ENCODE data around the gene HACD2. TPM values are rescaled to one million over a fixed set of nuclear protein-coding genes. Genes with fewer than 3 reads are reported as not detected.

The HACD2 gene
- total and polyA plus RNA-seq, 9 of the 15 experiments (the other 6 are each of a cell fraction or from before 2014, with no cell fraction given) = 1.3 to 10.5 (median 3.8) TPM

DNA sequence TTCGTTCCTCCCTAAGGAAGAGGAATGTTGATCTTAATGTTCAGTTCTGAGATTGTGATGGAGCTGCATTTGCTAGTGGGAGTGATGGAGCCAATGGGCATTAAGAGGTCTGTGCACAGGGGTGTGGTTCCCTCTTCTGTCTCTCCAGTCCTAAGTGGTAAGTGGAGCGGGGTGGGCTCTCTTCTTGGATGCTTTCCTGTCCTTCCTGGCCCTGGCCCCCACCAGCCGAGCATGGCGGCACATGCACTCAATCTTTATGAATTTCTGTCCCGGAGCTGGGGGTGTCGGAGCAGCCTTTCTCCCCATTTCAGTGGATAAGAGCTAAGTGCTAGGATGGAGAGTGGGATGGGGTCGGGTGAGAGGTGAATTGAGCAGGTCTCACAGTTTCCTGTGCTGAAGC, 98.4 kb downstream of the HACD2 start (continued):
- TF ChIP-seq, protein P1, sequence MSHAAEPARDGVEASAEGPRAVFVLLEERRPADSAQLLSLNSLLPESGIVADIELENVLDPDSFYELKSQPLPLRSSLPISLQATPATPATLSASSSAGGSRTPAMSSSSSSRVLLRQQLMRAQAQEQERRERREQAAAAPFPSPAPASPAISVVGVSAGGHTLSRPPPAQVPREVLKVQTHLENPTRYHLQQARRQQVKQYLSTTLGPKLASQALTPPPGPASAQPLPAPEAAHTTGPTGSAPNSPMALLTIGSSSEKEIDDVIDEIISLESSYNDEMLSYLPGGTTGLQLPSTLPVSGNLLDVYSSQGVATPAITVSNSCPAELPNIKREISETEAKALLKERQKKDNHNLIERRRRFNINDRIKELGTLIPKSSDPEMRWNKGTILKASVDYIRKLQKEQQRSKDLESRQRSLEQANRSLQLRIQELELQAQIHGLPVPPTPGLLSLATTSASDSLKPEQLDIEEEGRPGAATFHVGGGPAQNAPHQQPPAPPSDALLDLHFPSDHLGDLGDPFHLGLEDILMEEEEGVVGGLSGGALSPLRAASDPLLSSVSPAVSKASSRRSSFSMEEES (CRISPR knock-in tag; IDR thresholded peaks at IDR 0.05) = no peak

DNA sequence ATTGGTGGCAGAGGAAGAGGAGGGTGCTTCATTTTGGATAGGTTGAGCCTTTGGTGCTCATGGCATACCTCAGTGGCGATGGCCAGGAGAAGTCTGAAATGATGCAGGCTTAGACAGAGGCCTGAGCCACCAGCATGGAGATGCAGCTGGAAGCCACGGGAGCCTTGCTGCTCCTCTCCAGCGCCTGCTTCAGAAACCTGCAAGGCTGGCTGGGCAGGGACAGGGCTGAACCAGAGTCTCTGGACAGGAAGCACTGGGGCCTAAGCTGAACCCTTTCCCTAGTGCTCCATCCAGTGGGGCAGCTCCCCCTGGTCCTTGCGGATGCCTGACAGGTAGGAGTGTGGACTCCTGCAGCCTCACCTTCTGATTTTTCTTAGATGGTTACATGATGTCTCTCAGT, 99.3 kb downstream of the HACD2 start:
- FAIRE-seq = no peak
- intact Hi-C loops (cut with micrococcal nuclease) = no loop called here
- no peak overlapping the region for H3K4me2 ChIP-seq (ENCODE audit: insufficient read depth, low read length)
- H3K9me3 ChIP-seq (replicated peaks; ENCODE audit: control insufficient read depth, insufficient read depth, low read depth, low read length) = no peaks in the 10 kb centered on the region
- H3K27me3 ChIP-seq (ENCODE audit: control insufficient read depth in 2 of 2, insufficient read depth in 2 of 2, low read length in 2 of 2) = peaks cover 3 to 29% of the 10 kb centered on the region in 2 experiments; a peak in 4 of 5 replicates
- H3K79me2 ChIP-seq (ENCODE audit: control insufficient read depth, insufficient read depth, low read length) = no peaks in the 10 kb centered on the region
- H3K9me1 ChIP-seq (ENCODE audit: control insufficient read depth, insufficient read depth, low read length) = no peaks in the 10 kb centered on the region
- DNase-seq (ENCODE audit: extremely low read depth in 1 of 4, low spot score in 3 of 4) = no peak
- H4K20me1 ChIP-seq (replicated peaks; ENCODE audit: control insufficient read depth, insufficient read depth, low read length) = 0 out of 2 replicates have a peak, but pooled peaks cover 3% of the 10 kb centered on the region
- H3K27ac ChIP-seq (ENCODE audit: extremely low read depth, low read depth, low read length) = no peak overlapping the region
- no peak for ATAC-seq
- H2AFZ ChIP-seq (ENCODE audit: low read depth, low read length) = no peak overlapping the region
- H3K4me3 ChIP-seq = no peak overlapping the region
- ChIA-PET CTCF (ENCODE audit: low intra/inter-chr PET ratio) (no interaction called here), POLR2A (no interaction called here)
- no peak overlapping the region for H3K9ac ChIP-seq (ENCODE audit: insufficient read depth in 1 of 2, low read depth in 2 of 2, low read length in 2 of 2)
- H3K36me3 ChIP-seq (ENCODE audit: control insufficient read depth, insufficient read depth, low read length) = no peaks in the 10 kb centered on the region
- no TSS peak for BruUV-seq (replicated peaks)
- 0% methylated on average over 3 of the region's 4 CpGs for WGBS (ENCODE audit: insufficient coverage, low coverage, missing lambda C conversion rate)
- in situ Hi-C loops (cut with MboI) = loop anchor here (5.0 kb wide), 1 partner anchor 153 kb away; no protein-coding TSS in a partner anchor
- no peaks in the 10 kb centered on the region for H3K4me1 ChIP-seq (replicated peaks in 1 of 2; ENCODE audit: control insufficient read depth in 2 of 2, insufficient read depth in 2 of 2, low read length in 2 of 2)
- TF ChIP-seq, protein P2, sequence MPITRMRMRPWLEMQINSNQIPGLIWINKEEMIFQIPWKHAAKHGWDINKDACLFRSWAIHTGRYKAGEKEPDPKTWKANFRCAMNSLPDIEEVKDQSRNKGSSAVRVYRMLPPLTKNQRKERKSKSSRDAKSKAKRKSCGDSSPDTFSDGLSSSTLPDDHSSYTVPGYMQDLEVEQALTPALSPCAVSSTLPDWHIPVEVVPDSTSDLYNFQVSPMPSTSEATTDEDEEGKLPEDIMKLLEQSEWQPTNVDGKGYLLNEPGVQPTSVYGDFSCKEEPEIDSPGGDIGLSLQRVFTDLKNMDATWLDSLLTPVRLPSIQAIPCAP (CRISPR knock-in tag; IDR thresholded peaks at IDR 0.05; ENCODE audit: borderline replicate concordance) = no peak
- TF ChIP-seq, protein P3, sequence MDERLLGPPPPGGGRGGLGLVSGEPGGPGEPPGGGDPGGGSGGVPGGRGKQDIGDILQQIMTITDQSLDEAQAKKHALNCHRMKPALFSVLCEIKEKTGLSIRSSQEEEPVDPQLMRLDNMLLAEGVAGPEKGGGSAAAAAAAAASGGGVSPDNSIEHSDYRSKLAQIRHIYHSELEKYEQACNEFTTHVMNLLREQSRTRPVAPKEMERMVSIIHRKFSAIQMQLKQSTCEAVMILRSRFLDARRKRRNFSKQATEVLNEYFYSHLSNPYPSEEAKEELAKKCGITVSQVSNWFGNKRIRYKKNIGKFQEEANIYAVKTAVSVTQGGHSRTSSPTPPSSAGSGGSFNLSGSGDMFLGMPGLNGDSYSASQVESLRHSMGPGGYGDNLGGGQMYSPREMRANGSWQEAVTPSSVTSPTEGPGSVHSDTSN (CRISPR knock-in tag; IDR thresholded peaks at IDR 0.05; ENCODE audit: low read depth) = no peak
- TF ChIP-seq, protein P3 (tag; conservative IDR thresholded peaks at IDR 0.05; ENCODE audit: low read depth) = no peak
- TF ChIP-seq IFI16 (CRISPR knock-in tag; IDR thresholded peaks at IDR 0.05) (no peak), FOXA3 (CRISPR knock-in tag; conservative IDR thresholded peaks at IDR 0.05 in 1 of 2, IDR thresholded peaks at IDR 0.05 in 1 of 2) (no peak), SMARCA4 (IDR thresholded peaks at IDR 0.05) (no peak), ZNF75A (CRISPR knock-in tag; IDR thresholded peaks at IDR 0.05) (no peak), ZNF583 (CRISPR knock-in tag; IDR thresholded peaks at IDR 0.05) (no peak)
- TF ChIP-seq, protein P4, sequence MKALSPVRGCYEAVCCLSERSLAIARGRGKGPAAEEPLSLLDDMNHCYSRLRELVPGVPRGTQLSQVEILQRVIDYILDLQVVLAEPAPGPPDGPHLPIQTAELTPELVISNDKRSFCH (CRISPR knock-in tag; IDR thresholded peaks at IDR 0.05) = no peak
- TF ChIP-seq, protein P4 (tag; IDR thresholded peaks at IDR 0.05) = no peak
